Measurements from ENCODE around the gene MYZAP. TPM values are rescaled to one million over a fixed set of nuclear protein-coding genes. Genes with fewer than 3 reads are reported as not detected.
"Not testable (repeated sequence)": the region's sequence is repeated elsewhere in the genome, so short reads cannot be mapped to it uniquely, and the experiment has no call there.

Gene MYZAP
- total and polyA plus RNA-seq, 2 experiments from 2014 or later = 1.0 to 1.5 TPM

DNA sequence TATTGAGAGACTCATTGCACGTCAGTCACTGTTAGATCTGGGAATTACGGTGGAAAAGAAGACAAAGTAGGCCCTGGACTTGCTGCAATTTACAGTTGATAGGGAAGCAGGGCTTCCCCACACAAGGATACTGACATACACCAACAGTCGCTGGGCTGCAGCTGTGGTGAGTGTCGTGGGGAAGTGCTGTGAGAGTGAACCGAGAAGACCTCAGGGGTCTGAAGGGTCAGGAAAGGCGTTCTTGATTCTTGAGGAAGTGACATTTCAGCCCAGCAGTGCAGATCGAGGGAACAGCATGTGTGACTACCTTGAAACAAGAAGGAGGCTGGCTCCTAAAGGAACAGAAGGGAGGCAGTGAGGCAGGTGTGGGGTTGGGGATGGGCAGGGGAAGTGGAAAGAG, 22.5 kb downstream of the MYZAP start:
- no peak for DNase-seq (ENCODE audit: low spot score)
- Histone ChIP-seq H3K4me1 (ENCODE audit: insufficient read depth) (peaks cover 13% of the 10 kb centered on the region; the same call in 1 of the 2 replicates), H3K27ac (ENCODE audit: low read depth) (no peak overlapping the region), H3K4me3 (no peak overlapping the region), H4K20me1 (replicated peaks; ENCODE audit: insufficient read depth) (no peaks in the 10 kb centered on the region), H3K4me2 (no peak overlapping the region), H3K27me3 (ENCODE audit: insufficient read depth) (no peaks in the 10 kb centered on the region), H3K36me3 (ENCODE audit: insufficient read depth) (no peaks in the 10 kb centered on the region), H3K9me2 (ENCODE audit: insufficient read depth) (no peaks in the 10 kb centered on the region), H2AFZ (no peak overlapping the region), H3K79me2 (replicated peaks; ENCODE audit: insufficient read depth) (no peaks in the 10 kb centered on the region), H3F3A (replicated peaks; ENCODE audit: low read depth) (no peaks in the 10 kb centered on the region)
- Mint-ChIP-seq H3K9me3 (no peaks in the 10 kb centered on the region), H3K27me3 (ENCODE audit: insufficient read depth, low read depth, poor library complexity) (peaks cover 3% of the 10 kb centered on the region), H3K27ac (no peak overlapping the region), H3K4me3 (no peak overlapping the region), H3K4me1 (peaks cover 16% of the 10 kb centered on the region; the same call in 2 of the 3 replicates), H3K36me3 (ENCODE audit: low read depth) (no peaks in the 10 kb centered on the region)
- TF ChIP-seq ZNF331 (CRISPR knock-in tag; IDR thresholded peaks at IDR 0.05; ENCODE audit: low read depth) (no peak), JUNB (IDR thresholded peaks at IDR 0.05; ENCODE audit: unreplicated experiment) (no peak), POLR2AphosphoS5 (IDR thresholded peaks at IDR 0.05; ENCODE audit: low read depth) (no peak), ZNF114 (CRISPR knock-in tag; IDR thresholded peaks at IDR 0.05) (no peak)
- TF ChIP-seq, protein P1, sequence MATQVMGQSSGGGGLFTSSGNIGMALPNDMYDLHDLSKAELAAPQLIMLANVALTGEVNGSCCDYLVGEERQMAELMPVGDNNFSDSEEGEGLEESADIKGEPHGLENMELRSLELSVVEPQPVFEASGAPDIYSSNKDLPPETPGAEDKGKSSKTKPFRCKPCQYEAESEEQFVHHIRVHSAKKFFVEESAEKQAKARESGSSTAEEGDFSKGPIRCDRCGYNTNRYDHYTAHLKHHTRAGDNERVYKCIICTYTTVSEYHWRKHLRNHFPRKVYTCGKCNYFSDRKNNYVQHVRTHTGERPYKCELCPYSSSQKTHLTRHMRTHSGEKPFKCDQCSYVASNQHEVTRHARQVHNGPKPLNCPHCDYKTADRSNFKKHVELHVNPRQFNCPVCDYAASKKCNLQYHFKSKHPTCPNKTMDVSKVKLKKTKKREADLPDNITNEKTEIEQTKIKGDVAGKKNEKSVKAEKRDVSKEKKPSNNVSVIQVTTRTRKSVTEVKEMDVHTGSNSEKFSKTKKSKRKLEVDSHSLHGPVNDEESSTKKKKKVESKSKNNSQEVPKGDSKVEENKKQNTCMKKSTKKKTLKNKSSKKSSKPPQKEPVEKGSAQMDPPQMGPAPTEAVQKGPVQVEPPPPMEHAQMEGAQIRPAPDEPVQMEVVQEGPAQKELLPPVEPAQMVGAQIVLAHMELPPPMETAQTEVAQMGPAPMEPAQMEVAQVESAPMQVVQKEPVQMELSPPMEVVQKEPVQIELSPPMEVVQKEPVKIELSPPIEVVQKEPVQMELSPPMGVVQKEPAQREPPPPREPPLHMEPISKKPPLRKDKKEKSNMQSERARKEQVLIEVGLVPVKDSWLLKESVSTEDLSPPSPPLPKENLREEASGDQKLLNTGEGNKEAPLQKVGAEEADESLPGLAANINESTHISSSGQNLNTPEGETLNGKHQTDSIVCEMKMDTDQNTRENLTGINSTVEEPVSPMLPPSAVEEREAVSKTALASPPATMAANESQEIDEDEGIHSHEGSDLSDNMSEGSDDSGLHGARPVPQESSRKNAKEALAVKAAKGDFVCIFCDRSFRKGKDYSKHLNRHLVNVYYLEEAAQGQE (IDR thresholded peaks at IDR 0.05; ENCODE audit: unreplicated experiment) = no peak
- no peak for ATAC-seq

DNA sequence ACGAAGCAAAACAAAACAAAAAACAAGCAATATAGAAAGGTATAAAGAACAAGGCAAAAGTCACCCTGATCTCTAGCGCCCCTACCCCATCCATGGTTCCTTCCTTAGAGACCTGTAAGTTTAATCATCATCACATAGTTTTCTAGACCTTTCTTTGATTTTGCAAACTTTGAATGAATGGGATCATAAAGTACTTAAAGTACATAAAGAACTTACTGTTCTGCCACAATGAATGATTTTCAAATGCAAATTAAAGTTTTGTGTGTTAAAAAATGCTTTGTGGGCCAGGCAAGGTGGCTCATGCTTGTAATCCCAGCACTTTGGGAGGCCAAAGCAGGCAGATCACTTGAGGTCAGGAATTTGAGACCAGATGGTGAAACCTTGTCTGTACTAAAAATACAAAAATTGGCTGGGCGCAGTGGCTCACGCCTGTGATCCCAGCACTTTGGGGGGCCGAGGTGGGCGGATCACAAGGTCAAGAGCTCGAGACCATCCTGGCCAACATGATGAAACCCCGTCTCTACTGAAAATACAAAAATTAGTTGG, 24.3 kb downstream of the MYZAP start:
- peaks cover 10% of the 10 kb centered on the region; the same call in 2 of the 3 replicates for H3K4me1 Mint-ChIP-seq
- not testable (repeated sequence) for H3K9me2 ChIP-seq (ENCODE audit: insufficient read depth); H3K36me3 Mint-ChIP-seq (ENCODE audit: low read depth); H3K4me2 ChIP-seq; H3F3A ChIP-seq (replicated peaks; ENCODE audit: low read depth); H3K27ac Mint-ChIP-seq; DNase-seq (ENCODE audit: low spot score); H3K4me1 ChIP-seq (ENCODE audit: insufficient read depth); H2AFZ ChIP-seq; H3K79me2 ChIP-seq (replicated peaks; ENCODE audit: insufficient read depth); H4K20me1 ChIP-seq (replicated peaks; ENCODE audit: insufficient read depth); H3K9me3 Mint-ChIP-seq; H3K4me3 ChIP-seq; H3K36me3 ChIP-seq (ENCODE audit: insufficient read depth); H3K27me3 ChIP-seq (ENCODE audit: insufficient read depth); H3K27ac ChIP-seq (ENCODE audit: low read depth); H3K27me3 Mint-ChIP-seq (ENCODE audit: insufficient read depth, low read depth, poor library complexity); H3K4me3 Mint-ChIP-seq
- peak; percentile 33 for ATAC-seq

DNA sequence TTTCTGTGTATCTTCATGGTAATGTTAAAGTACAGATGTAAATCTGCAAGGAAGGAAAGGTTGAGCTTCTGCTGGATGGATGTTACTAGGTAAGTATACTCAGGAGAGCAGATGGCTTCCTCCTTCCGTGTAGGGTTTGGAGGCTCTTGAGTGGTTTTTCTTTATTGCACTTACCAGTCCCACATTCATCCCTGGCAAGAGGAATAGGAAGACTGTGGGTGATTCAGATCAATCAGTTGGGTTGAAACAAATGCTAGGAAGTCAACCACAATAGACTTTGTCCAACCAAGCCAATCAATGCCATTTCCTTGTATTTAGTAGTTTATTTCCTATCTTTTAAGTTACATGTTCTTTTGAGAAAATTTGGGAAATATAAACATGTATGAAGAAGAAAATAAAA, 26.6 kb downstream of the MYZAP start:
- Mint-ChIP-seq H3K27ac (no peak overlapping the region), H3K9me3 (no peaks in the 10 kb centered on the region)
- no peak for ATAC-seq
- no peak for TF ChIP-seq EZH2 (IDR thresholded peaks at IDR 0.05; ENCODE audit: low read depth, unreplicated experiment)
- TF ChIP-seq POLR2AphosphoS5 (IDR thresholded peaks at IDR 0.05; ENCODE audit: low read depth) = no peak
- TF ChIP-seq NANOG (IDR thresholded peaks at IDR 0.05; ENCODE audit: borderline replicate concordance) = no peak
- no peak for TF ChIP-seq JUNB (IDR thresholded peaks at IDR 0.05; ENCODE audit: unreplicated experiment)
- no peak for TF ChIP-seq CREB1 (CRISPR knock-in tag; IDR thresholded peaks at IDR 0.05; ENCODE audit: low read depth)
- no peak for TF ChIP-seq ZNF114 (CRISPR knock-in tag; IDR thresholded peaks at IDR 0.05)
- TF ChIP-seq ZNF331 (CRISPR knock-in tag; IDR thresholded peaks at IDR 0.05; ENCODE audit: low read depth) = no peak
- TF ChIP-seq, protein P2, sequence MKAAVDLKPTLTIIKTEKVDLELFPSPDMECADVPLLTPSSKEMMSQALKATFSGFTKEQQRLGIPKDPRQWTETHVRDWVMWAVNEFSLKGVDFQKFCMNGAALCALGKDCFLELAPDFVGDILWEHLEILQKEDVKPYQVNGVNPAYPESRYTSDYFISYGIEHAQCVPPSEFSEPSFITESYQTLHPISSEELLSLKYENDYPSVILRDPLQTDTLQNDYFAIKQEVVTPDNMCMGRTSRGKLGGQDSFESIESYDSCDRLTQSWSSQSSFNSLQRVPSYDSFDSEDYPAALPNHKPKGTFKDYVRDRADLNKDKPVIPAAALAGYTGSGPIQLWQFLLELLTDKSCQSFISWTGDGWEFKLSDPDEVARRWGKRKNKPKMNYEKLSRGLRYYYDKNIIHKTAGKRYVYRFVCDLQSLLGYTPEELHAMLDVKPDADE (IDR thresholded peaks at IDR 0.05) = no peak

More for the DNA sequence above, 26.6 kb downstream of the MYZAP start:
- peaks cover 10% of the 10 kb centered on the region; the same call in 2 of the 3 replicates for H3K4me1 Mint-ChIP-seq
- no peak overlapping the region for H3K4me2 ChIP-seq
- H3K27ac ChIP-seq (ENCODE audit: low read depth) = no peak overlapping the region
- no peaks in the 10 kb centered on the region for H3K79me2 ChIP-seq (replicated peaks; ENCODE audit: insufficient read depth)
- no peaks in the 10 kb centered on the region for H3K36me3 Mint-ChIP-seq (ENCODE audit: low read depth)
- peaks cover 9% of the 10 kb centered on the region; the same call in 1 of the 2 replicates for H3K4me1 ChIP-seq (ENCODE audit: insufficient read depth)
- H3K9me2 ChIP-seq (ENCODE audit: insufficient read depth) = no peaks in the 10 kb centered on the region
- no peak for DNase-seq (ENCODE audit: low spot score)
- H3K27me3 Mint-ChIP-seq (ENCODE audit: insufficient read depth, low read depth, poor library complexity) = peaks cover 3% of the 10 kb centered on the region
- no peaks in the 10 kb centered on the region for H4K20me1 ChIP-seq (replicated peaks; ENCODE audit: insufficient read depth)
- no peak overlapping the region for H3K4me3 Mint-ChIP-seq
- no peak overlapping the region for H2AFZ ChIP-seq
- no peak overlapping the region for H3K4me3 ChIP-seq
- H3F3A ChIP-seq (replicated peaks; ENCODE audit: low read depth) = no peaks in the 10 kb centered on the region
- H3K36me3 ChIP-seq (ENCODE audit: insufficient read depth) = no peaks in the 10 kb centered on the region
- no peaks in the 10 kb centered on the region for H3K27me3 ChIP-seq (ENCODE audit: insufficient read depth)
